HepG2 (cell line): ENCODE measurements around the gene NCOA5. TPM values are rescaled to one million over a fixed set of nuclear protein-coding genes. Genes with fewer than 3 reads are reported as not detected.
A peak's percentile ranks its signal among the peaks of the same experiment; 100 is the strongest.

Experiments
- ATAC-seq: fragments of 200-7000 bp; cut with Tn5 transposase; 3 replicates; pipeline ENCODE4 v1.9.1; 2020; ENCODE audit warnings: mild to moderate bottlenecking, moderate library complexity
- BruUV-seq: library from RNA; stranded (reverse); fragments of 400-500 nt; replicated peaks from 2 replicates; lab custom pipeline; 2021; lab: Mats Ljungman, UMichigan
- CTCF ChIA-PET: fragments of 300-600 bp; formaldehyde crosslinking; extraction: SDS; loops from one replicate; lab custom pipeline; 2021; ENCODE audit warnings: low total read pairs, inconsistent platforms, low intra/inter-chr PET ratio; lab: Yijun Ruan, JAX
- POLR2A ChIA-PET: fragments of 350-600 bp; sonication (Branson Sonifier 250); formaldehyde crosslinking; loops from one replicate; lab custom pipeline; 2020; ENCODE audit warnings: antibody characterized with exemption, inconsistent platforms; lab: Yijun Ruan, JAX
- DNase-seq: peaks from one replicate; pipeline ENCODE4 v3.0.0-alpha.2; 2015; ENCODE audit warnings: low spot score
- FAIRE-seq: peaks from 3 replicates; lab custom pipeline; 2011; peaks lifted over from hg19 to GRCh38; lab: Jason Lieb, UNC
- H2AFZ ChIP-seq: one replicate; pipeline ENCODE4 v1.6.1; 2011; ENCODE audit warnings: low read length, inconsistent platforms
- H3K27ac ChIP-seq: fragments of 300-600 bp; 3 replicates; pipeline ENCODE4 v1.8.0; 2011; ENCODE audit warnings: mixed run types, mild to moderate bottlenecking, mixed read lengths, low read length, inconsistent platforms; ENCODE audit not compliant: insufficient read depth; ENCODE audit errors: extremely low read length
- H3K27me3 ChIP-seq, 2 experiments: fragments of 200-600 bp in 1 of 2; 2 replicates in 1 of 2; 3 replicates in 1 of 2; pipeline versions ENCODE4 v1.6.0 to v1.8.0; 2011; ENCODE audit warnings: low read length in 2 of 2, mild to moderate bottlenecking in 2 of 2, moderate library complexity in 2 of 2, inconsistent platforms in 1 of 2; ENCODE audit not compliant: insufficient read depth in 2 of 2, control insufficient read depth in 1 of 2
- H3K36me3 ChIP-seq, 2 experiments: fragments of 200-600 bp in 1 of 2; replicated peaks in 1 of 2; 2 replicates in 1 of 2; 3 replicates in 1 of 2; pipeline versions ENCODE4 v1.5.1 to v1.8.0; 2011; ENCODE audit warnings: low read length in 2 of 2, inconsistent platforms in 1 of 2; ENCODE audit not compliant: insufficient read depth in 2 of 2, control insufficient read depth in 1 of 2
- H3K4me1 ChIP-seq: 2 replicates; pipeline ENCODE4 v1.5.1; 2012; ENCODE audit warnings: low read length, inconsistent platforms; ENCODE audit not compliant: insufficient read depth
- H3K4me2 ChIP-seq: 2 replicates; pipeline ENCODE4 v1.6.0; 2011; ENCODE audit warnings: low read depth, low read length, inconsistent platforms
- H3K4me3 ChIP-seq, 3 experiments: fragments of 200-600 bp in 1 of 3; sonication (generic), shearing (Covaris generic) in 1 of 3; replicated peaks in 1 of 3; 2 replicates each; pipeline ENCODE4 v1.5.1; 2011 to 2016; ENCODE audit warnings: low read length in 3 of 3, inconsistent platforms in 2 of 3, low read depth in 2 of 3, mild to moderate bottlenecking in 2 of 3, control low read depth in 1 of 3, mixed read lengths in 1 of 3; ENCODE audit not compliant: insufficient read depth in 1 of 3
- H3K79me2 ChIP-seq: one replicate; pipeline ENCODE4 v1.6.1; 2011; ENCODE audit warnings: low read length, inconsistent platforms; ENCODE audit not compliant: insufficient read depth
- H3K9ac ChIP-seq: 2 replicates; pipeline ENCODE4 v1.6.0; 2011; ENCODE audit warnings: mild to moderate bottlenecking, low read depth, low read length, inconsistent platforms; ENCODE audit not compliant: insufficient read depth
- H3K9me3 ChIP-seq: 2 replicates; pipeline ENCODE4 v1.5.1; 2012; ENCODE audit warnings: mild to moderate bottlenecking, low read length
- H4K20me1 ChIP-seq: 2 replicates; pipeline ENCODE4 v1.6.0; 2011; ENCODE audit warnings: inconsistent platforms, mild to moderate bottlenecking, low read length, moderate library complexity; ENCODE audit not compliant: insufficient read depth
- FOXP1 ChIP-seq, 2 experiments: fragments of 450-650 bp in 1 of 2; IDR thresholded peaks; 2 replicates each; pipeline ENCODE4 v1.6.1; 2017 to 2018; ENCODE audit warnings: antibody characterized with exemption in 1 of 2
- GATAD2A ChIP-seq: IDR thresholded peaks from 2 replicates; pipeline ENCODE4 v1.6.1; 2016
- TGIF2 ChIP-seq: IDR thresholded peaks from 2 replicates; pipeline ENCODE4 v1.6.1; 2016; ENCODE audit warnings: control low read depth, missing compliant biosample characterization
- ZNF263 ChIP-seq: sonication (generic); formaldehyde crosslinking; IDR thresholded peaks from 2 replicates; pipeline ENCODE4 v1.4.0; 2020; ENCODE audit warnings: missing genetic modification reagents
- ZNF879 ChIP-seq: sonication (generic); formaldehyde crosslinking; IDR thresholded peaks from 2 replicates; pipeline ENCODE4 v1.8.1; 2023; ENCODE audit warnings: missing genetic modification reagents
- WGBS: methylation state at CpG from one replicate; pipeline ENCODE4 v1.1.6; 2017; ENCODE audit warnings: low lambda C conversion rate; 5-methylcytosine and 5-hydroxymethylcytosine counted together
- in situ Hi-C: cut with HindIII; loops from 2 replicates; pipeline ENCODE4 v1.10.0; 2017; ENCODE audit warnings: low pct_unique_long_range_greater_than_20kb; ENCODE audit not compliant: extremely low pct_ligation_motif_present
- intact Hi-C: fragments of 100-400 bp; cut with micrococcal nuclease; formaldehyde crosslinking; loops from one replicate; pipeline ENCODE4 v1.10.0; 2022; ENCODE audit not compliant: unreplicated experiment
- polyA plus RNA-seq, 8 experiments: library from polyadenylated mRNA; depleted of rRNA in 3 of 8; stranded (reverse) in 7 of 8; unstranded in 1 of 8; fragments of >200 nt; fragmentation: Illumina TruSeq in 4 of 8; extraction: Trizol in 4 of 8; gene quantifications; 2 replicates each; pipeline versions ENCODE4 v1.2.1 to v1.2.3, GENCODE V29; 2011 to 2016; ENCODE audit warnings: low read depth in 4 of 8, missing spikeins in 1 of 8, mixed read lengths in 1 of 8; ENCODE audit not compliant: insufficient read depth in 1 of 8
- total RNA-seq, 5 experiments: library from RNA; depleted of rRNA; stranded (reverse); fragments of >200 nt; fragmentation: Illumina TruSeq; extraction: Trizol; gene quantifications; 2 replicates each; pipeline ENCODE4 v1.2.3, GENCODE V29; 2016; ENCODE audit warnings: low read depth in 1 of 5

NCOA5 gene
- total and polyA plus RNA-seq, 2 of the 13 experiments (the other 11 are each of a cell fraction or from before 2014, with no cell fraction given): 16.5 to 28.4 TPM

- peak; percentile 63; the same call in 1 of the 2 replicates for TF ChIP-seq ZNF263 (CRISPR knock-in tag)
- TF ChIP-seq FOXP1 (IDR thresholded peaks at IDR 0.05): no peak
- TF ChIP-seq FOXP1 (CRISPR knock-in tag; IDR thresholded peaks at IDR 0.05): no peak
- no peak for DNase-seq
- in situ Hi-C loops (no loop called here), intact Hi-C loops (no loop called here)
- no peak for FAIRE-seq
- BruUV-seq: no TSS peak
- Histone ChIP-seq H3K4me1 (peaks cover 11% of the 10 kb centered on the region), H3K9ac (no peak overlapping the region), H3K4me3 (no peak overlapping the region), H3K27me3 (no peaks in the 10 kb centered on the region; a peak in 1 of 5 replicates), H3K4me2 (no peak overlapping the region), H3K27ac (no peak overlapping the region), H4K20me1 (no peaks in the 10 kb centered on the region; the same call in 1 of the 2 replicates), H2AFZ (no peak overlapping the region), H3K9me3 (no peaks in the 10 kb centered on the region), H3K36me3 (peaks cover 3 to 10% of the 10 kb centered on the region in 2 experiments; a peak in 3 of 5 replicates), H3K79me2 (no peaks in the 10 kb centered on the region)
- CTCF ChIA-PET: no interaction called here
- no peak for ATAC-seq
- 76% methylated on average over 15 of the region's 15 CpGs for WGBS
- POLR2A ChIA-PET: no interaction called here
Observed at GRCh38 chr20:46056027-46056833, 33.5 kb downstream of the NCOA5 start.

DNA sequence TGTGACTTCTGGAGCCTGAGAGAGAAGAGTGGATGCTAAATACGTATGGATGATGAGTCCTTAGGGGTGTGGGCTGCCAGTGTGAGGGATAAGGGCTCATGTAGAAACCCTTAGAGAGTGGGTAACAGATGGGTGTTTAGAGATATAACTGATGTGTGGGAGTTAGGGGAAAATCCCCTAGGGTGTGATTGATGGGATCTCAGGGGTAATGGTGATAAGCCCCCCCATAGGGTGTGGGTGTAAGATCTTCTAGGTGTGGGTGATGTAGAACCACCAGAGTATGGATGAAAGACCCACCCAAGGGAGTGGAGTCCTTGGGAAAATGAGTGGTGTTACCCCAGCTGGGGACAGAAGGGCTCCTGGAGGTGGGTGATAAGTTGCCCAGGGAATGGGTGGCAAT is 34.5 kb downstream of the NCOA5 start:
- WGBS: 3% methylated on average over 1 of the region's 1 CpG
- H3K4me2 ChIP-seq: no peak overlapping the region
- intact Hi-C loops: no loop called here
- CTCF ChIA-PET: no interaction called here
- H3K36me3 ChIP-seq: 0 out of 5 replicates have a peak, but pooled peaks cover 0 to 3% of the 10 kb centered on the region in 2 experiments
- H3K79me2 ChIP-seq: no peaks in the 10 kb centered on the region
- no TSS peak for BruUV-seq
- H3K27me3 ChIP-seq: no peaks in the 10 kb centered on the region; a peak in 1 of 5 replicates
- no peak for DNase-seq
- H4K20me1 ChIP-seq: no peaks in the 10 kb centered on the region; the same call in 1 of the 2 replicates
- H2AFZ ChIP-seq: no peak overlapping the region
- FAIRE-seq: no peak
- H3K9me3 ChIP-seq: no peaks in the 10 kb centered on the region
- H3K4me3 ChIP-seq: no peak overlapping the region
- no peak overlapping the region for H3K9ac ChIP-seq
- in situ Hi-C loops: no loop called here
- POLR2A ChIA-PET: no interaction called here
- peaks cover 7% of the 10 kb centered on the region for H3K4me1 ChIP-seq
- TF ChIP-seq TGIF2 (CRISPR knock-in tag) (no peak), GATAD2A (CRISPR knock-in tag) (no peak), ZNF879 (CRISPR knock-in tag) (no peak)
- TF ChIP-seq, all 625 proteins: peak for 0
- no peak for ATAC-seq
- no peak overlapping the region for H3K27ac ChIP-seq
